Measurements from ENCODE around the gene GLRX5.
"Not testable (repeated sequence)": the region's sequence is repeated elsewhere in the genome, so short reads cannot be mapped to it uniquely, and the experiment has no call there.

GLRX5 gene

DNA sequence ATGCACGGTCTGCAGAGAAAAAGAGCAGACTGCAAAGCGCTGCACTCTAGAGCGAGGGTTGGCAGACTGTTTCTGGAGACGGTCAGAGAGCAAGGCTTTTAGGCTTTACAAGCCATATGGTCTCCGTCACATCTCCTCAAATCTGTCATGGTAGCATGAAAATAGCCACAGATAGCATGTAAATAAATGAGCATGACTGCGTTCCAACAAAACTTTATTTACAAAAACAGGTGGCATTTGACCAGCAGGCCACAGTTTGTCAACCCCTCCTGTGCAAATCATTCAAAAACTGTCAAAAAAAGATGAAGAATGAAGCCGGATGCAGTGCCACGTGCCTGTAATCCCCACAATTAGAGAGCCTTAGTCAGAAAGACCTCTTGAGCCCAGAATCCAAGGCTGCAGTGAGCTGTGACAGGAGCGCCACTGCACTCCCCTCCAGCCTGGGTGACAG, 37.3 kb upstream of the GLRX5 start:
- DNase-seq = no peak
- in situ Hi-C loops (cut with HindIII; ENCODE audit: low pct_ligation_motif_present, low pct_unique_long_range_greater_than_20kb, low sequenced_read_pairs) = no loop called here

DNA sequence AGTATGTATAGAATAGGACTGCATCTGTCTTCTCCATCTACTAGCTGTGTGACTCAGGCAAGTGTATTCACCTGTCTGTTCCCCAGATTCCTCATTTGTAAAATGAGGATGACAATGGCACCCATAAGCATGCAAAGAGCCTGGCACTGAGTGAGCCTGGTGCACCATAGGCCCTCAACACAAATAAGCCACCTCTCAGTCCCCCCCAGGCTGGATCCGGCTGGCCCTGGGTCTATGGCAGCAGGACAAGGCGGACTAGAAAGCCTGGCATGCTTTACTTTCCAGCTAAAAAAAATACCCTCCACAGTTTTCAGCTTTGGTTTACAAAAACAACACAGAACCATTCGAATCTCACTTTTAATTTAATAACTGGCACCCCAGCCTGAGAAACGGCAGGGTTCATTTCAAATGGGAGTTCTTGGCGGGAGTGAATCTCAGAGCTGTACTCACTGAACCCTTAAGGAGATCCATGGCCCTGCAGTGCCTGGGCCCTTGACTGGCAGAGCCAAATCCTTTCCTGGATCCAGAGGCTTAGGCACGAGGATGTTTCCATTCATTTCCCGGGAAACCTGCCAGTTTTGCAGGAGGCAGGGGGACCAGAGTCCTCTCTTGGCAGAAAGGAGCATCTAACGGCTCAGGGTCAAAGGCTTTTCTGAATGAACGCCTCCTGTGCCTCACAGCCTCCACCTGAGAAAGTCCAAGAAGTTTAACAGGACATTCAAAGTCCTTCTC, 36.1 kb upstream of the GLRX5 start:
- DNase-seq = no peak
- in situ Hi-C loops (cut with HindIII; ENCODE audit: low pct_ligation_motif_present, low pct_unique_long_range_greater_than_20kb, low sequenced_read_pairs) = no loop called here

DNA sequence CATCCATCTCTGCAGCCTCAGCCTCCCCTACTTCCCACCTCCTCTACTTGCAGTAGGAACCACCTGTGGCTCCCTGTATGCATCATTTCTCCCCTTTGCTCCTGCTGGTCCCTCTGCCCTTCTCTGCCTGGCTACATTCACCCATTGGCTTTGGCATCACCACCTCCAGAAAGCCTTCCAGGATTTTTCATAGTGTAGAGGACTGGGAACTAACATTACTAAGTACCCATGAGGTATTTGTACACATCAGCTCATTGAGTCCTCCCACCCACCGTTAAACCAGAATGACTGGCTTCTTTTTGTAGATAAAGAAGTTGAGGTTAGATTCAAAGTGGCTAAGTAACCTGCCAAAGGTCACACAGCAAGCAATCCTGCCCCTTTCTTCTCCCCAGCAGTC, 35.5 kb upstream of the GLRX5 start:
- in situ Hi-C loops (cut with HindIII; ENCODE audit: low pct_ligation_motif_present, low pct_unique_long_range_greater_than_20kb, low sequenced_read_pairs) = no loop called here

DNA sequence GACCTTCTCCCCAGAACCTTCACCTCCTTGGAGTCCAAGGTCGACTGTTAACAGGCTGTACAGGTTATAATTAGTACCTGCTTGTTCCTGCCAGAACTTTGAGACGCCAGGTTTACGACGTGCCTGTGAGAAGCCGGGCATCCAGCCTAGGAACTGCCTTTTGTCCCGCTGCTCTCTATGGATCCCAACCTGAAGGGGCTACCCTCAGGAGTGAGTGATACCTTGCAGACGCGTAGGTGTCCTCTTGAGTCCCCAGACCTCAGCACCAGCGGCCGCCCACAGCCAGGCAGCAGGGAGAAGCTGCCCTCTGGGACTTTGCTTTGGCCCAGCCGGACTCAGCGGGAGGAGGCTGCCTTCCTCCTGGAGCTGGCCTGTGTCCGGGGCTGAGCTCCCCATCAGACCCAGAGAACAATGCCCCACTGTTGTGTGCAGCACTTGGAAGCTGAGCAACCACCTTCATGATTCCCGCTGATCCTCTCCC, 34.6 kb upstream of the GLRX5 start:
- no peak for DNase-seq
- in situ Hi-C loops (cut with HindIII; ENCODE audit: low pct_ligation_motif_present, low pct_unique_long_range_greater_than_20kb, low sequenced_read_pairs) = no loop called here

More for the DNA sequence above, 35.5 kb upstream of the GLRX5 start:
- no peak for DNase-seq

DNA sequence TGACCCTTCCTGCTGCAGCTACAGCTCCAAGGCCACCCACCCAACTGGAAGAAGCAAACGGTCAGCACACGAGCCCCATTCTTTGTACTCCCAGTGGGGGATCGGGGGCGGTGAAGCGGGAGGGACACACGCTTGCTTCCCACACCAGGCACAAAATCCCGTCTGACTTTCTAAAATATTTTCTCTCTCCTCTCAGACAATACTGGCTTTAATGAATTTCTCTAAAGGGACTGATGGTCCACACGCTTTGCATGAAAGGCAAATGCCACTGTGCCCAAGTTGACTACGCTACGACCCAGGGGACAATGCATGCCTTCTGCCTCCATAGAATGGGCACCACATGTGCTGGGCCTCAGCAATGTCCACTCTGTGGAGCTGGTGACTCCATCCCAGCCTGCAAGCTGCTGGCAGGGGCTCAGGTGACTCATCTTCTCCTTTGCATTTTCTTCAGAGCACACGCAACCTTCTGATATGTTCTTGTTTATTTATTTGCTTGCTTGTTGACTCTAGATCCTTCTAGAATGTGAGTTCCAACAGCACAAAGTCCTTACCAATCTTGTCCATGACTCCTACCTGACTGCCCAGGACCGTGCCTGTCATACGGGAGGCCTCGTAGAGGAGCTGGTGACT, 34.0 kb upstream of the GLRX5 start:
- peak; percentile 25 for DNase-seq
- in situ Hi-C loops (cut with HindIII; ENCODE audit: low pct_ligation_motif_present, low pct_unique_long_range_greater_than_20kb, low sequenced_read_pairs) = no loop called here

DNA sequence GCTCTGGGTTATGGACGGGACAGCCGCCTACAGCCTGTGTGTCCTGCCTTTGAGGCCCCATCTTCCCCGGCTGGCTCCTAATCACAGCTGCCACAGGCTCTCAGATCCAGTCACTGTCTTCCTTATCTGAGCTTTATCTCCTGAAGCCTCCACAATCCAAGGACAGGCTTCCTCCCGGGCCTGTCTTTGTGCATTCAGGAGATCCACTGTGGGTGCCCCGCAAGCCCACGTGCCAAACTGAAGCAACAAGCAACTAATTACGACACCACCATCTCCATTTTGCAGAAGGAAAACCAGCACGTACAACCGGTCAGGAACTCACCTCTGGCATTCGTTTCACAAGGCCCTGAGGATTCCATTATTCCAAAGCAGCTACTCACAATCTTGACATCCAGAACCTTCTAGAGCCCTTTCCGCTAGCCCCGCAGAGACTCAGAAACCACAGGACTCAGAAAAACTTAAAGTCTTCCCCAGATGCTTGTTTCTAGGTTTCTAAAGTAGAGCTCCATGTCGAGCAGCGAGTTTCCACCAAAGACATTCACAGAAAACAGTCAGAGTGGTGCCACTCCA, 32.4 kb upstream of the GLRX5 start:
- in situ Hi-C loops (cut with HindIII; ENCODE audit: low pct_ligation_motif_present, low pct_unique_long_range_greater_than_20kb, low sequenced_read_pairs) = no loop called here
- no peak for DNase-seq

DNA sequence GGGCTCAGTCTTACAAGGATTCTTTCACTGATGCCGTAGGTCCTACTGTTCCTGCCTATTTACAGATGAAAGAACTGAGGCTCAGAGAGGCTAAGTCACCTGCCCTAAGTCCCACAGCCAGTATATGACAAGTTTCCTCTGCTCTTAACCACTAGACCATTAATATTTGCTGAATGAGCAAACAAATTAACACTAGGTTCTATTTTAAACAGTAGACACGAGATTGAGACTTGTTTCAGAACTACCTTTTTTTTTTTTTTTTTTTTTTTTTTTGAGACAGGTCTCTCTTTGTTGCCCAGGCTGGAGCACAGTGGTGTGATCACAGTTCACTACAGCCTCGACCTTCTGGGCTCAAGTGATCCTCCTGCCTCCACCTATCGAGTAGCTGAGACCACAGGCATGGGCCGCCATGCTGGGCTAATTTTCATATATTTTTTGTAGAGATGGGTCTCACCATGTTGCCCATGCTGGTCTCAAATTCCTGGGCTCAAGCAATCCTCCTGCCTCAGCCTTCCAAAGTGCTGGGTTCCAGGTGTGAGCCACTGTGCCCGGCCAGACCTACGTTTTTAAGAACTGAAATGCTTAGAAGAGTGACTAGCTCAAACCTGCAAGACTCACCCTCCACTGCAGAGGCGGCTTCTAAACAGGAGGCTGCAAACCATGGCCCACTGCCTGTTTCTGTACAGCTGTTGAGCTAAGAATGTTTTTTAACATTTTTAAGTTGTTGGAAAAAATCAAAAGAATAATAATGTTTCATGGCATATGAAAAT, 31.3 kb upstream of the GLRX5 start:
- in situ Hi-C loops (cut with HindIII; ENCODE audit: low pct_ligation_motif_present, low pct_unique_long_range_greater_than_20kb, low sequenced_read_pairs) = no loop called here
- no peak for DNase-seq

DNA sequence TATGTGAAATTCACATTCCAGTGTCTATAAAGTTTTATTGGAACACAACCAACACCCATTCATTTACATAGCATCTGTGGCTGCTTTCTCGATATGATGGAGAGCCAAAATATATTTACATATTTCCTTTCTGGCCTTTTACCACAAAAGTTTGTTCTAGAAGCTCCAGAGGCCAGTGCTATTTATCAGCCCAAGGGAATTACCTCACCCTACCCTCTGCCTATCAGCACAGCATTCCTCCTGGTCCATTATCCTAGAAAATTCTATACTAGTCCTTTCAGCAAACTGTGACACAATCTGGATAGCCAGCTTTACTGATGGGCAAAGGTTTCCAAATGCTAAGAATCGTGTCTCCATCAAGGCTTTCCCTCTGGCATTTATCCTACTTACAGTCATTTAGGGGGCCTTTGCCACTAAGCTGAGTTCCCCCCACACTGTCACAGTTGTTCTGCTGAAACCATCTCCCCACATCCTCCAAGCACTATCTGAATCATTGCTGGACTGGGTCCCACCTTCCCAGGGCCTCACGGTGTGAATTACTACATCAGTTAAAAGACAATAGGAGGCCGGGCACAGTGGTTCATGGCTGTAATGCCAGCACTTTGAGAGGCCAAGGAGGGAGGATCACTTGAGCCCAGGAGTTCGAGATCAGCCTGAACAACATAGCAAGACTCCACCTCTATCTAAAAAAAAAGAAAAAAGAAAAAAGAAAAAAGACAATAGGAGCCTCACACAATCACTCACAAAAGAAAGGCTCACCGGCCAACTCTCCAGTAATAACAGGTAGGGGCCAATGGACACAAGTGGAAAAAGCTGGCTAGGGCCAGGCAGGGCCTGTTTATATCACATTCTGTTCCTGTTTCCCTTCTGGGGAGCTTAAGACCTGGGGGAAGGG, 30.5 kb upstream of the GLRX5 start:
- no peak for DNase-seq
- in situ Hi-C loops (cut with HindIII; ENCODE audit: low pct_ligation_motif_present, low pct_unique_long_range_greater_than_20kb, low sequenced_read_pairs) = no loop called here

DNA sequence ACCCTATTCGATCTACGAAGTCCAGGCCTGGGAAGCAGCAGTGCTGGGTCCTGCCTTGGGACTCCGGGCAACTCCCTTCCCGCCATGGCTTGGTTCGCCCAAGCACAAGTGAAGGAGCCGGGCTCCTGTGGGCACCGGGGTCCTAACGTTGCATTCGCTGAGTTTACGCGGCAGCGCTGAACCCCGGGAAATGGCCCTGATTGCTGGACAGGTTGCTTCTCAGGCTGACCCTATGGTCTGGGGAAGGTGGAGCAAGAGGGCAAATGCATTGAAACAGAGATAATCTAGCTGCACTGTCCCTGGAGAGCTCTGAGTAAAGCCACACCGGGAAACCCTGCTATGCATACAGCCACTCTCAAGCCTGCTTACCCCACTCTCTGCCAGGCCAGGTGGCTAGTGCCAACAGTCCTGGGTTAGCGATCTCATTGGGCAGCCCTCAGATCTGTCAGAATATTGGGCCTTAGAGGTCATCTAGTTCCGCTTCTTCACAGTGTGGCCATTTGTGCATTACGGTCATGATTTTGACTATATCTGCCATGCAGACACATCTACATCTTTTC, 29.7 kb upstream of the GLRX5 start:
- in situ Hi-C loops (cut with HindIII; ENCODE audit: low pct_ligation_motif_present, low pct_unique_long_range_greater_than_20kb, low sequenced_read_pairs) = no loop called here
- no peak for DNase-seq

DNA sequence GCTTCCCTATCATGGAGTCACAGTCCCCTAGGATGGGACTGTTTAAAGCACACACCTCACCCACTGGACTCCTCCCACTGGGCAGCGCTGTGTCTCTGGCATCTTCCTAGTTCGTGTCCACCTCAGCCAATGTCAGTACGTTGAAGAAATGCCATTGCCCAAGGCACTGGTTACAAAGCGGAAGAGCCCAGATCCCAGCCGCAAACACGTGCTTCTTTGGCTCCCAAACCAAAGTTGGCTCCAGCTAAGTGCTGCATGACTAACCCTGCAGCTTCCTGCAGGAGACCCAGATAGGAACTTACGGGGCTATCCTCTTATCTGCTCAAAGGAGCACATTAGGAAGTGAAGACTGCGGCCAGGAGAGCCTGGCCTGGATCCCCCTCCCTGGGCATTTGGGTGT, 27.7 kb upstream of the GLRX5 start:
- in situ Hi-C loops (cut with HindIII; ENCODE audit: low pct_ligation_motif_present, low pct_unique_long_range_greater_than_20kb, low sequenced_read_pairs) = no loop called here
- peak; percentile 73 for DNase-seq

DNA sequence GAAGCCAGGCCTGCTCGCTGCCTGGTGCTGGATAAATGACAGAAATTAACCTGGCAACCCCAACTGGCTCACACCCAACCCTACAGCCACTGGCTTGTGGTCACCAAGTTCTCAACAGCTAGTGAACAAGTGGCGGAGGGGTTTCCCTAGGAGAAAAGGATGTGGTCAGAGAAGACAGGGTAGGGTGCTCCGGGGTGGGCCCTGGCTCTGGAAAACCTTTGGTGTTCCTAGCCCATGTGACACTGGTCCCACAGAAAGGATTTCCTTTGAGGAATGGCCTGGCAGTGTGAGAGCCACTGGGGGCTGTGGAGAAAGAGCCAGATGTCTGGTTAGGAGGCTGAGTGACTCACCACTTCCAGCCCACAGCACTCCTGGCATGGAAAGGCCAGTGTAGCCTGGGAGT, 27.1 kb upstream of the GLRX5 start:
- in situ Hi-C loops (cut with HindIII; ENCODE audit: low pct_ligation_motif_present, low pct_unique_long_range_greater_than_20kb, low sequenced_read_pairs) = no loop called here
- peak; percentile 66 for DNase-seq

DNA sequence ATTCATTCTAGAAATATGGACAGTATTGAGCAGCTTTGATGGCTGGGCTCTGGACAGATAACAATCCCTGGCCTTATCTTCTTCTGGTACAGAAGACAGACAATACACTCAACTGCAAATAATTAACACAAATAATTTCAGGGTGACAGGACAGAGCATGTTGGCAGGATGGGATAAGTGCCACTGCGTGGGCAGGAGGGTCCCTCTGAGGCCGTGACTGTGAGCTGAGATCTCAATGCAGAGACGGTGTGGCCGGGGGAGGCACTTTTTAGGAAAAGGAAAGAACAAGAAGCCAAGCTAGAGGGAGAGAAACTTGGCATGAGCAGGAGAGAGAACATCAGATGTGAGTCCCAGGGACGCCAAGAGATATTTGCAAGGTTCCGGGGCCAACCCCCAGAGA, 26.5 kb upstream of the GLRX5 start:
- DNase-seq = no peak
- in situ Hi-C loops (cut with HindIII; ENCODE audit: low pct_ligation_motif_present, low pct_unique_long_range_greater_than_20kb, low sequenced_read_pairs) = no loop called here

DNA sequence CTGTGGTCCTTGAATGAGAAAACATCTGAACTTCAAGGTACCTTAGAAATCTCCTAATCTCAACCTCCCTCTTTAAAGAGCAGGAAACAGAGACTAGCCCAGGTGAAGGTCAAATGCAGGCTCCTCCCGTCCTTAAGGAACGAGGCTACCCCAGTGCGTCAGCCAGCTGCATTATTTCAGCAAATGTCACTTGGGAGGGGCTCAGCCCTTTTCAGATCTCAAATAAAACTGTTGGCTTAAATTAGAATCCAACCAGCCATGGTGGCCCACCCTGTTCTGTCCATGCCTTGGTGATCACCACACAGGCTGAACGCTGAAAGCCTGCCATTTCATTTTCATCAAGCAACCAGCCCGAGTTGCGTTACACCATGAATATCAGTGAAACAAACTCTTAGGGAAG, 25.4 kb upstream of the GLRX5 start:
- in situ Hi-C loops (cut with HindIII; ENCODE audit: low pct_ligation_motif_present, low pct_unique_long_range_greater_than_20kb, low sequenced_read_pairs) = no loop called here
- no peak for DNase-seq

DNA sequence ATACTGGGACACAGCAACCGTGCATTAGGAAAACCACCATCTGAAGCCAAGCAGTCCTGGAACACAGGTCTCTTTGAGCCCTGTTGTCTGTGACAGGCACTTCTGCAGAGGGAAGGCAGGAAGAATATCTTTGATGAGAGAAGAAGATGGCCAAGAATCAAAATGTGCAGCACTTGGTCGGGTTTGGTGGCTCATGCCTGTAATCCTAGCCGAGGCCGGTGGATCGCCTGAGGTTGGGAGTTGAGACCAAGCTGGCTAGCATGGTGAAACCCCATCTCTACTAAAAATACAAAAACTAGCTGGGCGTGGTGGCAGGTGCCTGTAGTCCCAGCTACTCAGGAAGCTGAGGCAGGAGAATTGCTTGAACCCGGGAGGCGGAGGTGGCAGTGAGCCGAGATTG, 24.5 kb upstream of the GLRX5 start:
- DNase-seq; in situ Hi-C loops (cut with HindIII; ENCODE audit: low pct_ligation_motif_present, low pct_unique_long_range_greater_than_20kb, low sequenced_read_pairs): not testable (repeated sequence)

DNA sequence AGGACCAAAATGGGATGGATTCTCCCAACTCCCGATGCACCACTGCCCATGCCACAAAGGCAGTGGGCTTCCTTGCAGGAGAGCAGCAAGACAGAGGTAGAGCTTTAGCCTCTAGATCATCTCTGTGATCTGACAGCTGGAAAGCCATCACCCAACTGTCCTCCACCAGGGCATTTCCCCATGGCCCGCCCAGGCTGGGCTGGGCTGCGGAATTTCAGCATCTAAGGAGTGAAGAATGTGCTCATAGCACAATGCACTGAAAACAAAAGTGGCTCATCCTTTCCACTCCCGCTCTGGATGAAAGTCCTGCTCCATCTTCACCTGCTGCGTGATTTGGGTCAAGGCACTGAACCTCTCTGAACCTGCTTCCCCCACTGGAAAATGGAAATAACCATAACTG, 24.0 kb upstream of the GLRX5 start:
- DNase-seq = no peak
- in situ Hi-C loops (cut with HindIII; ENCODE audit: low pct_ligation_motif_present, low pct_unique_long_range_greater_than_20kb, low sequenced_read_pairs) = no loop called here

DNA sequence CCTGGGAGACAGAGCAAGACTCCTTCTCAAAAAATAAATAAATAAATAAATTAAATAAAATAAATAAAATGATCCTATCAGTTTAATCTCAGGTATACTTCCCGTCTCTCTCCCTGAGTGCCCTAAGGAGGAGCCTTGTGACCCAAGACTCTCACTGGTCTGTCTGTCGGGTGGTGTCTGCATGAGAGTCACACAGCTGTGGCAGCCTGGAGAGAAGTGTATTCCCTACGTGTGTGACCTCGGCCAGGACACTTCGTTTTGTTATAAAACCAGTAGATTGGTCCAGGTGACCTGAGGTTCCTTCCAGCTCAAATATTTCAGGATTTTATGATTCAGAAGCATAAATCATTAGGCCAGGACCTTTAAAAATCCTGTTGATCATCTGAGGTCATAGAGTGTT, 23.2 kb upstream of the GLRX5 start:
- in situ Hi-C loops (cut with HindIII; ENCODE audit: low pct_ligation_motif_present, low pct_unique_long_range_greater_than_20kb, low sequenced_read_pairs) = no loop called here
- no peak for DNase-seq

DNA sequence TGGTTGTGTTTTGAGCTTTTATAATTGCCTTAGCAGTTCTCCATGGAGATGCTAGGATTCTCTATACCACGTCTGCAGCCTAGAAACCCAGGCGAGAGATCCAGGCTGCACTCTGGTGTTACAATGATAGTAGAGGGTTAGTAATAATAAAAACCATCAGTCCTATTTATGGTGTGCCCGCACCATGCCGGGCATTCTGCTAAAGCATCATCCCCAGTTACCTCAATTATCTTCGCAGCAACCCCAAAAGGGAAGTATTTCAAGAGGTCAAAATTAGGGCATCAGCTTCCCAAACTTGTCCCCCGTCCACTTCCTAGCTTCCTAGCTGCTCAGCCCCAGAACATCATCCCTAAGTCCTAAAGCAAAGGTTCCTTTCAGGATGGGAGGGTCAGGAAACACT, 21.6 kb upstream of the GLRX5 start:
- no peak for DNase-seq
- in situ Hi-C loops (cut with HindIII; ENCODE audit: low pct_ligation_motif_present, low pct_unique_long_range_greater_than_20kb, low sequenced_read_pairs) = no loop called here
